Right lobe of liver (tissue), 6 donors: ENCODE measurements around the gene PCCA. TPM values are rescaled to one million over a fixed set of nuclear protein-coding genes. Genes with fewer than 3 reads are reported as not detected.
"Not testable (repeated sequence)": the region's sequence is repeated elsewhere in the genome, so short reads cannot be mapped to it uniquely, and the experiment has no call there.

Experiments
- ATAC-seq, 4 donors: fragments of 200-7000 bp; cut with Tn5 transposase; one replicate each; pipeline ENCODE4 v1.9.1; 2020; ENCODE audit warnings: mild to moderate bottlenecking in 4 of 4, moderate library complexity in 4 of 4
- DNase-seq, 3 donors: peaks; one replicate each; pipeline ENCODE4 v3.0.0-alpha.2; 2020
- H3K27ac ChIP-seq, 3 donors: fragments of 200-600 bp; one replicate each; pipeline ENCODE4 v1.8.0; 2022
- H3K27me3 ChIP-seq, 2 donors: fragments of 200-600 bp; one replicate each; pipeline ENCODE4 v1.8.0; 2022
- H3K36me3 ChIP-seq, 4 donors: fragments of 200-600 bp; sonication (generic) in 1 of 4; one replicate each; pipeline versions ENCODE4 v1.5.1 to v1.8.0; 2017 to 2022; ENCODE audit warnings: control low read depth in 1 of 4
- H3K4me1 ChIP-seq, 4 donors: fragments of 200-600 bp; sonication (generic) in 1 of 4; one replicate each; pipeline versions ENCODE4 v1.5.1 to v1.8.0; 2017 to 2022; ENCODE audit warnings: control low read depth in 1 of 4
- H3K4me3 ChIP-seq, 3 donors: fragments of 200-600 bp; one replicate each; pipeline ENCODE4 v1.8.0; 2022
- H3K9me3 ChIP-seq, 4 donors: fragments of 200-600 bp; sonication (generic) in 1 of 4; one replicate each; pipeline versions ENCODE4 v1.5.1 to v1.8.0; 2017 to 2022; ENCODE audit warnings: control low read depth in 1 of 4
- CTCF ChIP-seq, 4 donors: fragments of 200-600 bp in 3 of 4; fragments of 450-650 bp in 1 of 4; IDR thresholded peaks; one replicate each; pipeline versions ENCODE4 v1.5.1 to v1.8.0; 2016 to 2022; ENCODE audit warnings: antibody characterized with exemption in 4 of 4, mild to moderate bottlenecking in 2 of 4
- POLR2A ChIP-seq: fragments of 450-650 bp; IDR thresholded peaks from one replicate; pipeline ENCODE4 v1.6.1; 2017; ENCODE audit warnings: antibody characterized with exemption, mild to moderate bottlenecking
- WGBS: methylation state at CpG from one replicate; pipeline ENCODE4 v1.1.6; 2018; ENCODE audit warnings: low coverage, low lambda C conversion rate; ENCODE audit not compliant: insufficient coverage; ENCODE audit errors: missing lambda C conversion rate; 5-methylcytosine and 5-hydroxymethylcytosine counted together
- intact Hi-C, 2 donors: fragments of 100-400 bp; cut with DNase I; formaldehyde crosslinking; loops; one replicate each; pipeline versions ENCODE4 v1.11.2 to v1.14.1; 2022
- total RNA-seq, 6 experiments: library from RNA; depleted of rRNA in 2 of 6; stranded (reverse); fragments of >200 nt in 2 of 6; fragmentation: NEBNext Ultra II Directional in 3 of 6; extraction: Animal tissue kit (Norgen Biotek cat#: 25700) in 3 of 6; gene quantifications; one replicate each; pipeline versions ENCODE4 v1.1.0 to v1.2.4, GENCODE V29; 2016 to 2023
- donor health status: DM: no; HTN: yes; CAD: no.
- donor health status: DM: no; HTN: no; CAD: no.
- donor health status: DM: no; HTN: no; CAD: no.
- donor health status: DM: no; HTN: yes; CAD: no.
- donor health status: DM: no; HTN: yes; CAD: no.

The PCCA gene
- total RNA-seq, 6 experiments from 2014 or later: 58.2 to 161 (median 85.2) TPM

DNA sequence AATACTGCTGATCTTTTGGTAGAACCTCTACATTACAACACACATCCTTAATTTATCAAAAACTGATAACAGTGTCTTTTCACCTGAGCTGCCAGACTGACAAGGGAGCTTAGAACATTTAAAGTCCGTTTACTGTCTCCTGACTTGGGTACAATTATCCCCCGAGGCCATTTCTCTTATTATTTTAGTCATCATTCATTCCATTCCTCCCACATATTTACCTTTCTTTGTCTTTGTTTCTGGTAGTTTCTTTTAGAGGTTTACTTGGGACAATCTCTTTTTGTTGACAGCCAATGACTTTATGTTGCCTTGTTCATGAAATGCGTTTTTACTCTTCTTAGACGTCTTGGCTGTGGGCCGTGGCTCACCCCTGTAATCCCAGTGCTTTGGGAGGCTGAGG lies 186.9 kb downstream of the PCCA start:
- DNase-seq (no peak), ATAC-seq (no peak)
- Histone ChIP-seq H3K27ac (no peak overlapping the region), H3K4me1 (no peaks in the 10 kb centered on the region), H3K27me3 (no peaks in the 10 kb centered on the region), H3K36me3 (peaks cover 0 to 2% (median 0%) of the 10 kb centered on the region in 4 donors), H3K4me3 (no peak overlapping the region), H3K9me3 (no peaks in the 10 kb centered on the region)
- intact Hi-C loops: no loop called here
- WGBS: 88% methylated on average over 5 of the region's 5 CpGs
- no peak for TF ChIP-seq POLR2A
- no peak for TF ChIP-seq CTCF (IDR thresholded peaks at IDR 0.05)

- ATAC-seq: peak in 2 of 4 donors; percentile 26 to 46
- Histone ChIP-seq H3K36me3 (peaks cover 0 to 9% (median 0%) of the 10 kb centered on the region in 4 donors), H3K4me3 (no peak overlapping the region), H3K9me3 (no peaks in the 10 kb centered on the region), H3K27me3 (no peaks in the 10 kb centered on the region), H3K4me1 (no peaks in the 10 kb centered on the region), H3K27ac (no peak overlapping the region)
- no peak for DNase-seq
- intact Hi-C loops: no loop called here
- TF ChIP-seq CTCF (IDR thresholded peaks at IDR 0.05) (no peak), POLR2A (no peak)
- whole genome bisulfite sequencing: 97% methylated on average over 5 of the region's 5 CpGs
These were observed 191.8 kb downstream of the PCCA start for GRCh38 chr13:100280681-100281080.

DNA sequence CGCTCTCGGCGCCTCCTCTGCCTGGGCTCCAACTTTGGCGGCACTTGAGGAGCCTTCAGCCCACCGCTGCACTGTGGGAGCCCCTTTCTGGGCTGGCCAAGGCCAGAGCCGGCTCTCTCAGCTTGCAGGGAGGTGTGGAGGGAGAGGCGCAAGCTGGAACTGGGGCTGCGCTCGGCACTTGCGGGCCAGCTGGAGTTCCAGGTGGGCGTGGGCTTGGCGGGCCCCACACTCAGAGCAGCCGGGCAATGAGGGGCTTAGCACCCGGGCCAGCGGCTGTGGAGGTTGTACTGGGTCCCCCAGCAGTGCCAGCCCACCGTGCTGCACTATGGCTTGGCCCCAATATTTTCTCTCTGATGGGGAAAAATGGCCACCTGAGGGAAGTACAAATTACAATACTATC lies 193.4 kb downstream of the PCCA start:
- DNase-seq: peak in 1 of 3 donors; percentile 43
- H3K36me3 ChIP-seq, H3K9me3 ChIP-seq, intact Hi-C loops, H3K4me1 ChIP-seq, H3K27me3 ChIP-seq, ATAC-seq, H3K27ac ChIP-seq, H3K4me3 ChIP-seq: not testable (repeated sequence)
- WGBS: no CpG with 5 or more reads among the region's 16 CpGs

DNA sequence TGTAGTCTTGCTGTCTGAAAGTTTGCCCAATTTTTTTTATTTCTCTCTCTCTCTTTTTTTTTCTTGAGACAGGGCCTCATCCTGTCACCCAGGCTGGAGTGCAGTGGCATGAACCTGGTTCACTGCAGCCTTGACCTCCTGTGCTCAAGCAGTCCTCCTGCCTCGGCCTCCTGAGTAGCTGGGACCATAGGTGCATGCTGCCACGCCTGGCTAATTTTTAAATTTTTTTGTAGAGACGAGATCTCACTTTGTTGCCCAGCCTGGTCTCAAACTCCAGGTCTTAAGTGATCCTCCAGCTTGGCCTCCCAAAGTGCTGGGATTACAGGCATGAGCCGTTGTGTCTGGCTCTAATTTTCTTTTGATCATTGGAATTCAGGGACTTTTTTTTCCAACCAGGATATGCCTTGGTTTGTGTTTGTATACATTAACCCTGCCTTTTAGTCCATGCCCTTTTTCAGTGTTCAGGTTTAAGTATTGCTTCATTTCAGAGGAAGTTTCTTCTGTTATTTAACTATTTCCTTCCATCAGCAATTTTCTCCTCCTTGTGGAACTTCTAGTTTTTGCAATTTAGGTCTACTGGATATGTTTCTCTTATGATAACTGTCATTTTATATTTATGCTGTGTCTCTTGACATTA lies 201.4 kb downstream of the PCCA start:
- DNase-seq (no peak), ATAC-seq (no peak)
- WGBS: 77% methylated on average over 4 of the region's 4 CpGs
- H3K27ac ChIP-seq: no peak overlapping the region
- H3K27me3 ChIP-seq: no peaks in the 10 kb centered on the region
- TF ChIP-seq POLR2A (no peak), CTCF (IDR thresholded peaks at IDR 0.05) (no peak)
- H3K4me3 ChIP-seq: no peak overlapping the region
- no peaks in the 10 kb centered on the region for H3K9me3 ChIP-seq
- H3K36me3 ChIP-seq: no peaks in the 10 kb centered on the region
- intact Hi-C loops: no loop called here
- no peaks in the 10 kb centered on the region for H3K4me1 ChIP-seq

- Histone ChIP-seq H3K27ac (no peak overlapping the region), H3K4me3 (no peak overlapping the region), H3K27me3 (no peaks in the 10 kb centered on the region), H3K9me3 (no peaks in the 10 kb centered on the region), H3K36me3 (no peaks in the 10 kb centered on the region), H3K4me1 (no peaks in the 10 kb centered on the region)
- no peak for DNase-seq
- TF ChIP-seq CTCF (IDR thresholded peaks at IDR 0.05) (no peak), POLR2A (no peak)
- intact Hi-C loops: no loop called here
- WGBS: 79% methylated on average over 2 of the region's 2 CpGs
- no peak for ATAC-seq
These were observed 202.7 kb downstream of the PCCA start for GRCh38 chr13:100291624-100292023.
